Ascending aorta (tissue), 2 donors: ENCODE measurements around the gene ACCS. TPM values are rescaled to one million over a fixed set of nuclear protein-coding genes. Genes with fewer than 3 reads are reported as not detected.

Source experiments
- DNase-seq, 2 donors: peaks; one replicate each; pipeline ENCODE4 v3.0.0-alpha.2; 2019; ENCODE audit warnings: low spot score in 2 of 2
- H3K27ac ChIP-seq, 2 donors: fragments of 200-600 bp; sonication (generic); one replicate each; pipeline ENCODE4 v1.5.1; 2016 to 2017; ENCODE audit warnings: mild to moderate bottlenecking in 1 of 2
- H3K27me3 ChIP-seq: fragments of 200-600 bp; sonication (generic); one replicate; pipeline ENCODE4 v1.5.1; 2017
- H3K36me3 ChIP-seq, 2 donors: fragments of 200-600 bp; sonication (generic); one replicate each; pipeline ENCODE4 v1.5.1; 2016
- H3K4me1 ChIP-seq, 2 donors: fragments of 200-600 bp; sonication (generic); one replicate each; pipeline ENCODE4 v1.5.1; 2016 to 2017; ENCODE audit warnings: mild to moderate bottlenecking in 1 of 2
- H3K4me3 ChIP-seq, 2 donors: fragments of 200-600 bp; sonication (generic); one replicate each; pipeline ENCODE4 v1.5.1; 2016 to 2017; ENCODE audit warnings: mild to moderate bottlenecking in 1 of 2
- H3K9me3 ChIP-seq, 2 donors: fragments of 200-600 bp; sonication (generic); one replicate each; pipeline ENCODE4 v1.5.1; 2016
- intact Hi-C: fragments of 100-400 bp; cut with DNase I; formaldehyde crosslinking; loops from one replicate; pipeline ENCODE4 v1.15.1; 2023
- total RNA-seq: library from RNA; depleted of rRNA; stranded (reverse); fragments of >200 nt; gene quantifications from one replicate; pipeline ENCODE4 v1.1.0, GENCODE V29; 2016
- TF ChIP-seq, protein P1 (sequence below), 3 experiments: fragments of 200-600 bp in 2 of 3; fragments of 450-650 bp in 1 of 3; sonication (generic) in 2 of 3; IDR thresholded peaks; one replicate each; pipeline ENCODE4 v1.5.1; 2016 to 2019; ENCODE audit warnings: antibody characterized with exemption in 3 of 3, mild to moderate bottlenecking in 1 of 3, moderate library complexity in 1 of 3

Gene ACCS, protein sequence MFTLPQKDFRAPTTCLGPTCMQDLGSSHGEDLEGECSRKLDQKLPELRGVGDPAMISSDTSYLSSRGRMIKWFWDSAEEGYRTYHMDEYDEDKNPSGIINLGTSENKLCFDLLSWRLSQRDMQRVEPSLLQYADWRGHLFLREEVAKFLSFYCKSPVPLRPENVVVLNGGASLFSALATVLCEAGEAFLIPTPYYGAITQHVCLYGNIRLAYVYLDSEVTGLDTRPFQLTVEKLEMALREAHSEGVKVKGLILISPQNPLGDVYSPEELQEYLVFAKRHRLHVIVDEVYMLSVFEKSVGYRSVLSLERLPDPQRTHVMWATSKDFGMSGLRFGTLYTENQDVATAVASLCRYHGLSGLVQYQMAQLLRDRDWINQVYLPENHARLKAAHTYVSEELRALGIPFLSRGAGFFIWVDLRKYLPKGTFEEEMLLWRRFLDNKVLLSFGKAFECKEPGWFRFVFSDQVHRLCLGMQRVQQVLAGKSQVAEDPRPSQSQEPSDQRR
- 8.5 TPM for total RNA-seq

DNA sequence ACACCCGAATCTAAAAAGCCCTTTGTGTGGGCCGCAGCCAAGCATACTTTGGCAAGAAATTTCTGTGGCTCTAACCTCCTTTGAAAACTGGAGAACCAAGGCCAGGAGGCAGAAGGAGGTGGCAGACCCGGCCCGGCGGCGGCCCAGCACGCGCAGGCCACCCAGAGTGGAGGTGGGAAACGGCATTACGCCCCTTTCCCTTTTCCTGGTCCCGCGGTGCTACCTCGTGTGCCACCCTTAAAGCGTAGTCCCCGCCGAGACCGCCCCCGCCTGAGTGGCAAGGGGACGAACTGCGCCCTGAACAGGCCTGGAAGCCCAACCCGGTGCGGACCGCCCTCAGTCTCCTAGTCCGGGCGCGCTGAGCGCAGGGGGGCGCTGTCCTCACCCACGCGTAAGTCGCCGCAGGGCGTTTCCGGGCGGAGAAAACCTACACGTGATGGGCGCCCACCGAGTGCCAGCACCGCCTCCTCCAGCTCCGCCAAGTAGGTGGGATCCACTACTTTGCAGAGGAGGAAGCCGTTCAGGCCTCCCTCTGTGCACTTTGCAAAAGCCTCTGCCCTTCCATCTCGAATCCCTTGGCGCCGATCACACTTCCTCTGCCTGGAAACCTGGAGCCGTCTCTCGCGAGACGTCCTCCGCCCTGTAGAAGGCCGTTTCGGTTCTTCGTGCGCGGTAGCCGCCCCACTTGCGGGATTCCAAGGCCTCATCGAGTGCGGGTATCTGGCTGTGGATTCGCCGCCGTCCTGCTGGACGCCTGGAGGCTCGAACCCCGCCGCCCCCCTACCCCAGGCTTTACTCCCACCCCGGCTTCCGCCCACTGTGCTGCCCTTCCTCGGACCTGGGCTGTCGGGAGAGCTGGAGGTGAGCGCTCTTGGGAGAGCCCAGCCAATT lies at the start of gene ACCS:
Gene ACCS, plus strand, starts transcription at position 430 of the 891 bp plus-strand sequence. CDS start 1,358 bp downstream, outside the sequence.
- intact Hi-C loops, result no loop called here
- peak within 1 kb of the TSS; percentile 71 to 76 for H3K4me3 ChIP-seq

DNA sequence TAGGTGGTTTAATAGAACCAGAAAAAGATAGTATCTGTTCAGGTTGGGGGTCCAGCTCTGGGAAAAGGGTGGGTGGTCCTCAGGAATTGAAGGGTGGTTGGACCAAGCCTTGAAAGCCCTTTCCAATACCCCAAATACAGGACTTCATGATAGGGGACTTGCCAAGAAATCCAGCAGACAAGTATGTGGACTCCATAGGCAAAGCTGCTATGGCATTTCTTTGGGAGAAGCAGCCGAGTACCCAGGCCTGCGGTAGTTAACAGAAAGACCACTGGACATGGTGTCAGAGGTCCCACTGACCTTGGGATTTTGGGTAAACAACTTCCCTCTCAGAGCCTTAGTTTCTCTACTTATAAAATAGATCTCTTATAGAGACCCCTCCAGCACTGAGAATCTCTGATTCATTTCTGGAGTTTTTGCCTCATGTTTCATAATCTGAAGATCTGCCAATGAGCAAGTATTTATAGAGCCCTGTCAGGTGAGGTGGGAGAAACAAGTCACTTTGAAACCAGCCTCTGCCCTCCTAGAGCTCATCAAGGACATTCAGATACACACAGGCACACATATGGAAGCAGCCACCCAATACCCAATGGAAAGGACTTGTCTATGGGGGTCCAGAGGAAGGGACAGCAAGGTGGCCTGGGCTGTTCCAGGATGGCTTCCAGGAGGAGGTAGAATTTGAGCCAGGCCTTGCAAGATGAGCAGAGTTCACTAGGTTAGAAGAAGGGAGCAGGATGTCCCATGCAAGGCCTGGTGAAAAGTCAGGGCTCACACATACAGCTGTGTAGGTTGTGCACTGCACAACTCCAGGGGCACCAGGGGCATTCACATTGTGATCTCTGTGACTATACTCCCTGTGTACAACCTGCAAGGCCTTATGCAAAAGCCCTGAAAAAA lies 49.3 kb upstream of the ACCS start:
- Histone ChIP-seq H3K4me1 (peaks cover 8 to 50% of the 10 kb centered on the region in 2 donors), H3K36me3 (no peaks in the 10 kb centered on the region), H3K27ac (peak overlapping the region; percentile 83 to 93), H3K4me3 (no peak overlapping the region), H3K9me3 (no peaks in the 10 kb centered on the region), H3K27me3 (no peaks in the 10 kb centered on the region)
- TF ChIP-seq, protein P1, sequence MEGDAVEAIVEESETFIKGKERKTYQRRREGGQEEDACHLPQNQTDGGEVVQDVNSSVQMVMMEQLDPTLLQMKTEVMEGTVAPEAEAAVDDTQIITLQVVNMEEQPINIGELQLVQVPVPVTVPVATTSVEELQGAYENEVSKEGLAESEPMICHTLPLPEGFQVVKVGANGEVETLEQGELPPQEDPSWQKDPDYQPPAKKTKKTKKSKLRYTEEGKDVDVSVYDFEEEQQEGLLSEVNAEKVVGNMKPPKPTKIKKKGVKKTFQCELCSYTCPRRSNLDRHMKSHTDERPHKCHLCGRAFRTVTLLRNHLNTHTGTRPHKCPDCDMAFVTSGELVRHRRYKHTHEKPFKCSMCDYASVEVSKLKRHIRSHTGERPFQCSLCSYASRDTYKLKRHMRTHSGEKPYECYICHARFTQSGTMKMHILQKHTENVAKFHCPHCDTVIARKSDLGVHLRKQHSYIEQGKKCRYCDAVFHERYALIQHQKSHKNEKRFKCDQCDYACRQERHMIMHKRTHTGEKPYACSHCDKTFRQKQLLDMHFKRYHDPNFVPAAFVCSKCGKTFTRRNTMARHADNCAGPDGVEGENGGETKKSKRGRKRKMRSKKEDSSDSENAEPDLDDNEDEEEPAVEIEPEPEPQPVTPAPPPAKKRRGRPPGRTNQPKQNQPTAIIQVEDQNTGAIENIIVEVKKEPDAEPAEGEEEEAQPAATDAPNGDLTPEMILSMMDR (IDR thresholded peaks at IDR 0.05), result no peak
- peak in 1 of 2 donors; percentile 65 for DNase-seq
- intact Hi-C loops, result loop anchor here (2.0 to 5.0 kb wide), 2 partner anchors 69 to 94 kb away; no protein-coding TSS in a partner anchor

More for the DNA sequence above, at the start of gene ACCS:
- peak; percentile 90 to 99 for DNase-seq
- Histone ChIP-seq H3K9me3 (no peaks in the 10 kb centered on the region), H3K36me3 (peaks cover under 1 to 2% of the 10 kb centered on the region in 2 donors), H3K27me3 (no peaks in the 10 kb centered on the region), H3K27ac (peak within 1 kb of the TSS; percentile 89 to 92), H3K4me1 (peaks cover 0 to 10% of the 10 kb centered on the region in 2 donors)
- TF ChIP-seq, protein P1 (IDR thresholded peaks at IDR 0.05), result peak; percentile 81 to 89 (median 83)

DNA sequence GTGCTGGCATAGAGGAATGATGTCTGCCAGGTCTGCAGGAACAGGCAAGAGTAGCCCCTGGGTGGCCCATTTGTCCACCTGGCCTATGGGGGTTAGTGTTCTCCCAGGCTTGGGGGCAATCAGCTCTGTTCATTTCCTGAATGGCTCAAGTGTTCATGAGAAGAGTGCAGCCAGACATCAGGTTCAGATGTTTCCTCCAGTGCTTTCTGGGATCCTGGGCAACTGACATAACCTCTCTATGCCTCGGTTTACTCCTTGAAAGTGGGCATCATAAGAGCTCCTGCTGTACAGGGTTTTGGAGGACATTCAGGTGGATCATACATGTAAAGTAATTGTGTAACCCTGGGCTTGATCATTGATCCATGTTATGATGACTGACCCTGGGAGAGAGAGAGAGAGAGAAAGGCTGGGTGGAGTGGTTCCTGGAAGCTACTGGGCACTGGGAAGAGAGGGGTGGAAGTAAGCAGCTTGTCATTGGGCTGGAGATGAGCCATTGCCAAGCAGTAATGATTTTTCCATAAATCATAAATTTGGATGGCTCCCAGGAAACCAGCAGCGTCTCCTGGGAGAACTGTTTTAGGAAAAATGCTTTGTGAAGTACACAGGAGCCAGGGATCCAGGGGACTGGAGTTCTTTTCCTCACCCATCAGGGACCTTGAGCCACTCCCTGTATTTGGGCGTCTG lies 48.5 kb upstream of the ACCS start:
- DNase-seq, result peak in 1 of 2 donors; percentile 84
- intact Hi-C loops, result loop anchor here (1.0 to 5.0 kb wide), 3 partner anchors 13 to 95 kb away; no protein-coding TSS in a partner anchor

DNA sequence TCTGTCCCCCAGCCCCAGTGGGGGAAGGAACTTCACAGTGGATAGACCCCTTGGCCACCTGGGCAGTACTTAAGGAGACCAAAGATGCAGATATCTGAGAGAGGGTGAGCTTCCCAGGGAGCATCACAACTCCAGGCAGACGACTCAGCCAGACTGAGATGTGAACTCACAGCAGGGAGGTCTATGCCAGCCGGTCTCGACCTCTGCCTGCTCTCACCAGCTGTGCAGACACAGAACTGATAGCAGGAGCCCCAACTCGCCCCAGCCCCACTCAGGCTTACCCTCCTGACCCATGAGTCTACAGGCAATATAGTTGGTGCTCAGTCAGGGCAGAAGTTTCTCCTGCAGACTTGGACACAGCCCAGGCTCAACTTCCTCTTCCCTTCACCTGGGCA lies 47.9 kb upstream of the ACCS start:
- no peak for DNase-seq
- Histone ChIP-seq H3K9me3 (no peaks in the 10 kb centered on the region), H3K4me3 (no peak overlapping the region), H3K27me3 (no peaks in the 10 kb centered on the region), H3K4me1 (peaks cover 8 to 46% of the 10 kb centered on the region in 2 donors), H3K27ac (peak overlapping the region; percentile 83 to 93), H3K36me3 (no peaks in the 10 kb centered on the region)
- intact Hi-C loops, result loop anchor here (1.0 to 5.0 kb wide), 2 partner anchors 12 to 71 kb away; no protein-coding TSS in a partner anchor
- TF ChIP-seq, protein P1 (IDR thresholded peaks at IDR 0.05), result no peak

More for the DNA sequence above, 48.5 kb upstream of the ACCS start:
- Histone ChIP-seq H3K4me3 (no peak overlapping the region), H3K27me3 (no peaks in the 10 kb centered on the region), H3K4me1 (peaks cover 8 to 46% of the 10 kb centered on the region in 2 donors), H3K36me3 (no peaks in the 10 kb centered on the region), H3K9me3 (no peaks in the 10 kb centered on the region), H3K27ac (peak overlapping the region; percentile 83 to 93)
- TF ChIP-seq, protein P1 (IDR thresholded peaks at IDR 0.05), result no peak
